GM12878 (cell line): ENCODE results near the gene TMEM131L. TPM values are rescaled to one million over a fixed set of nuclear protein-coding genes. Genes with fewer than 3 reads are reported as not detected.

Experiments
- ATAC-seq: fragments of 200-7000 bp; cut with Tn5 transposase; 3 replicates; pipeline ENCODE4 v1.9.1; 2020; ENCODE audit warnings: mild to moderate bottlenecking, moderate library complexity
- BruUV-seq: library from RNA; stranded (reverse); fragments of 400-500 nt; replicated peaks from 2 replicates; lab custom pipeline; 2021; lab: Mats Ljungman, UMichigan
- CTCF ChIA-PET: fragments of 300-600 bp; sonication (Branson Sonifier 250); formaldehyde crosslinking; extraction: SDS; loops from one replicate; lab custom pipeline; 2021; ENCODE audit warnings: inconsistent platforms; lab: Yijun Ruan, JAX
- POLR2A ChIA-PET: fragments of 350-600 bp; formaldehyde crosslinking; extraction: SDS; loops from one replicate; lab custom pipeline; 2021; ENCODE audit warnings: inconsistent platforms; lab: Charles Lee
- RAD21 ChIA-PET: fragments of 300-600 bp; sonication (Branson Sonifier 250); formaldehyde crosslinking; loops from one replicate; lab custom pipeline; 2023; ENCODE audit warnings: antibody characterized with exemption; ENCODE audit not compliant: unreplicated experiment; lab: Charles Lee
- SMC1A ChIA-PET: fragments of 300-600 bp; sonication (Branson Sonifier 250); formaldehyde crosslinking; loops from one replicate; lab custom pipeline; 2023; ENCODE audit not compliant: unreplicated experiment, uncharacterized antibody; lab: Charles Lee
- DNase-seq: peaks from one replicate; pipeline ENCODE4 v3.0.0-alpha.2; 2011; ENCODE audit warnings: low read depth, low spot score
- FAIRE-seq: peaks from 3 replicates; lab custom pipeline; 2011; peaks lifted over from hg19 to GRCh38; lab: Jason Lieb, UNC
- H2AFZ ChIP-seq: 2 replicates; pipeline ENCODE4 v1.6.0; 2011; ENCODE audit warnings: low read depth, low read length, control low read depth; ENCODE audit not compliant: control insufficient read depth
- H3K27ac ChIP-seq: 2 replicates; pipeline ENCODE4 v1.5.1; 2011; ENCODE audit warnings: control low read depth; ENCODE audit not compliant: control insufficient read depth, insufficient read depth
- H3K27me3 ChIP-seq, 2 experiments: replicated peaks in 1 of 2; 2 replicates each; pipeline versions ENCODE4 v1.6.0 to v1.6.1; 2011; ENCODE audit warnings: low read length in 1 of 2; ENCODE audit not compliant: control insufficient read depth in 2 of 2, insufficient read depth in 2 of 2
- H3K36me3 ChIP-seq, 2 experiments: 2 replicates each; pipeline ENCODE4 v1.5.1; 2011; ENCODE audit warnings: low read length in 1 of 2; ENCODE audit not compliant: control insufficient read depth in 2 of 2, insufficient read depth in 2 of 2
- H3K4me1 ChIP-seq: 2 replicates; pipeline ENCODE4 v1.6.1; 2011; ENCODE audit warnings: mild to moderate bottlenecking, low read length, moderate library complexity, mixed read lengths; ENCODE audit not compliant: control insufficient read depth, insufficient read depth
- H3K4me2 ChIP-seq: 2 replicates; pipeline ENCODE4 v1.6.0; 2011; ENCODE audit warnings: control low read depth; ENCODE audit not compliant: control insufficient read depth, insufficient read depth
- H3K4me3 ChIP-seq: fragments of 200-600 bp; sonication (generic); 2 replicates; pipeline ENCODE4 v1.5.1; 2016
- H3K79me2 ChIP-seq: 2 replicates; pipeline ENCODE4 v1.6.0; 2011; ENCODE audit warnings: low read length; ENCODE audit not compliant: control insufficient read depth, insufficient read depth
- H3K9ac ChIP-seq: 2 replicates; pipeline ENCODE4 v1.8.0; 2011; ENCODE audit warnings: low read length, control low read depth, mixed read lengths; ENCODE audit not compliant: control insufficient read depth, insufficient read depth
- H3K9me3 ChIP-seq: replicated peaks from 3 replicates; pipeline ENCODE4 v1.5.1; 2011; ENCODE audit warnings: mild to moderate bottlenecking, low read length; ENCODE audit not compliant: control insufficient read depth, insufficient read depth
- H4K20me1 ChIP-seq: 2 replicates; pipeline ENCODE4 v1.6.0; 2011; ENCODE audit not compliant: control insufficient read depth, insufficient read depth
- CEBPZ ChIP-seq: fragments of 150-350 bp; IDR thresholded peaks from 2 replicates; pipeline ENCODE4 v1.6.1; 2016; ENCODE audit warnings: low read depth, low read length
- CREM ChIP-seq: IDR thresholded peaks from 2 replicates; pipeline ENCODE4 v1.6.1; 2014; ENCODE audit warnings: antibody characterized with exemption, low read depth
- HDAC6 ChIP-seq: fragments of 200-600 bp; sonication (generic); IDR thresholded peaks from one replicate; pipeline ENCODE4 v1.8.0; 2017; ENCODE audit warnings: antibody characterized with exemption; ENCODE audit not compliant: unreplicated experiment
- IKZF1 ChIP-seq: fragments of 450-650 bp; conservative IDR thresholded peaks from 2 replicates; pipeline ENCODE4 v1.6.1; 2017; ENCODE audit warnings: antibody characterized with exemption, mild to moderate bottlenecking
- IRF4 ChIP-seq: IDR thresholded peaks from 2 replicates; pipeline ENCODE4 v1.6.1; 2011; ENCODE audit warnings: low read depth, low read length
- JUNB ChIP-seq: IDR thresholded peaks from 2 replicates; pipeline ENCODE4 v1.6.1; 2016; ENCODE audit warnings: antibody characterized with exemption, mild to moderate bottlenecking
- NBN ChIP-seq: fragments of 450-650 bp; IDR thresholded peaks from 2 replicates; pipeline ENCODE4 v1.6.1; 2016
- NR2F1 ChIP-seq: fragments of 450-650 bp; conservative IDR thresholded peaks from 2 replicates; pipeline ENCODE4 v1.6.1; 2017; ENCODE audit warnings: mild to moderate bottlenecking
- POU2F2 ChIP-seq: IDR thresholded peaks from 3 replicates; pipeline ENCODE4 v1.6.1; 2011; ENCODE audit warnings: low read depth, mild to moderate bottlenecking, low read length, borderline replicate concordance
- SMAD1 ChIP-seq: fragments of 450-650 bp; IDR thresholded peaks from 2 replicates; pipeline ENCODE4 v1.6.1; 2018; ENCODE audit warnings: mild to moderate bottlenecking, low read depth; ENCODE audit not compliant: partially characterized antibody
- SRF ChIP-seq, 2 experiments: IDR thresholded peaks; 2 replicates each; pipeline ENCODE4 v1.6.1; 2011; ENCODE audit warnings: low read depth in 2 of 2, low read length in 2 of 2, mild to moderate bottlenecking in 1 of 2, moderate library complexity in 1 of 2
- SUZ12 ChIP-seq: fragments of 200-600 bp; sonication (generic); IDR thresholded peaks from one replicate; pipeline ENCODE4 v1.6.1; 2018; ENCODE audit warnings: antibody characterized with exemption, mild to moderate bottlenecking; ENCODE audit not compliant: unreplicated experiment
- TCF3 ChIP-seq: IDR thresholded peaks from 2 replicates; pipeline ENCODE4 v1.6.1; 2012; ENCODE audit warnings: low read depth, mild to moderate bottlenecking, low read length, borderline replicate concordance; ENCODE audit not compliant: insufficient read depth
- TCF7 ChIP-seq: IDR thresholded peaks from 2 replicates; pipeline ENCODE4 v1.6.1; 2014; ENCODE audit warnings: antibody characterized with exemption, borderline replicate concordance
- ZNF384 ChIP-seq: IDR thresholded peaks from 2 replicates; pipeline ENCODE4 v1.6.1; 2012; ENCODE audit warnings: low read depth, mild to moderate bottlenecking, low read length, improper control_type of control experiment, borderline replicate concordance
- ZNF592 ChIP-seq: fragments of 450-650 bp; IDR thresholded peaks from 2 replicates; pipeline ENCODE4 v1.6.1; 2017; ENCODE audit warnings: mild to moderate bottlenecking, moderate library complexity
- WGBS: methylation state at CpG from one replicate; pipeline ENCODE4 v1.1.6; 2016; ENCODE audit warnings: low lambda C conversion rate; ENCODE audit not compliant: insufficient replicate concordance, insufficient coverage; ENCODE audit errors: missing lambda C conversion rate; 5-methylcytosine and 5-hydroxymethylcytosine counted together
- in situ Hi-C: fragments of 300-500 bp; cut with MboI; formaldehyde crosslinking; loops from 9 replicates; pipeline ENCODE4 v1.14.3; 2018; ENCODE audit warnings: mixed read lengths
- intact Hi-C: fragments of 100-400 bp; cut with micrococcal nuclease; formaldehyde crosslinking; loops from one replicate; pipeline ENCODE4 v1.14.2; 2022; ENCODE audit not compliant: unreplicated experiment
- polyA plus RNA-seq, 11 experiments: library from polyadenylated mRNA; depleted of rRNA in 4 of 11; unstranded in 6 of 11; stranded (reverse) in 5 of 11; fragments of >200 nt; fragmentation: Nextera tagmentation in 4 of 11; fragmentation: Illumina TruSeq in 1 of 11; extraction: Ambion mirVana in 4 of 11; extraction: Trizol in 1 of 11; gene quantifications; 1 replicate in 1 of 11; 2 replicates in 10 of 11; pipeline versions ENCODE4 v1.2.1 to v1.2.3, GENCODE V29; 2011 to 2016; ENCODE audit warnings: inconsistent platforms in 2 of 11, missing spikeins in 2 of 11, low read depth in 1 of 11
- total RNA-seq, 4 experiments: library from RNA; depleted of rRNA in 3 of 4; stranded (reverse); fragments of >200 nt in 3 of 4; fragmentation: Illumina TruSeq in 1 of 4; extraction: Trizol in 1 of 4; gene quantifications; 2 replicates each; pipeline versions ENCODE4 v1.2.1 to v1.2.3, GENCODE V29; 2013 to 2021

The TMEM131L gene
- total and polyA plus RNA-seq, 10 of the 15 experiments (the other 5 are each of a cell fraction or from before 2014, with no cell fraction given): 8.5 to 101 (median 74.4) TPM

- peak overlapping the region; percentile 49; the same call in 1 of the 2 replicates for H2AFZ ChIP-seq
- peaks cover 8% of the 10 kb centered on the region for H3K79me2 ChIP-seq
- no peaks in the 10 kb centered on the region for H3K36me3 ChIP-seq
- H3K4me3 ChIP-seq: peak overlapping the region; percentile 56
- ATAC-seq (peak; percentile 91), FAIRE-seq (peak; percentile 100), DNase-seq (peak; percentile 99)
- H3K9ac ChIP-seq: peak overlapping the region; percentile 55
- no peaks in the 10 kb centered on the region for H3K27me3 ChIP-seq
- WGBS: 3% methylated on average over 12 of the region's 12 CpGs
- BruUV-seq: no TSS peak
- H3K4me2 ChIP-seq: peak overlapping the region; percentile 96
- intact Hi-C loops (loop anchor here (1.0 to 2.0 kb wide), 6 partner anchors 35 to 210 kb away; no protein-coding TSS in a partner anchor), in situ Hi-C loops (no loop called here)
- no peaks in the 10 kb centered on the region for H4K20me1 ChIP-seq
- peaks cover 31% of the 10 kb centered on the region for H3K4me1 ChIP-seq
- ChIA-PET CTCF (interaction anchor here (0.6 to 5.8 kb wide), 43 partner anchors 8 to 317 kb away, joined by 3 to 55 read pairs (median 6); partner anchors contain the start of genes MND1 and TMEM131L), POLR2A (interaction anchor here (0.6 to 3.4 kb wide), 15 partner anchors 11 to 151 kb away, joined by 3 to 16 read pairs (median 4); partner anchors contain the start of gene TMEM131L), RAD21 (interaction anchor here (0.7 to 4.9 kb wide), 33 partner anchors 11 to 317 kb away, joined by 3 to 81 read pairs (median 6); partner anchors contain the start of genes MND1 and TMEM131L), SMC1A (interaction anchor here (0.6 to 3.8 kb wide), 48 partner anchors 9 to 216 kb away, joined by 3 to 48 read pairs (median 4); partner anchors contain the start of gene TMEM131L)
- H3K27ac ChIP-seq: peak overlapping the region; percentile 84
- no peaks in the 10 kb centered on the region for H3K9me3 ChIP-seq
- peak; percentile 48; the same call in 1 of the 2 replicates for TF ChIP-seq CREM
- no peak for TF ChIP-seq HDAC6
- TF ChIP-seq IRF4: peak; percentile 97
- peak; percentile 76 for TF ChIP-seq TCF7
- TF ChIP-seq NR2F1: peak; percentile 41
- peak; percentile 96 for TF ChIP-seq JUNB
- TF ChIP-seq SMAD1: peak; percentile 76
- TF ChIP-seq NBN: peak; percentile 98
- peak; percentile 77 for TF ChIP-seq ZNF592
- TF ChIP-seq SUZ12: no peak
- TF ChIP-seq TCF3: peak; percentile 44; the same call in 1 of the 2 replicates
- TF ChIP-seq CEBPZ: no peak
- 0 out of 3 replicates have a peak, but pooled peaks have one; percentile 32 for TF ChIP-seq POU2F2
- peak; percentile 96 for TF ChIP-seq IKZF1
- no peak for TF ChIP-seq SRF (IDR thresholded peaks at IDR 0.05; ENCODE audit: low read depth in 2 of 2, low read length in 2 of 2)
- TF ChIP-seq ZNF384: no peak
Measured at GRCh38 chr4:153432965-153433753, 33.0 kb upstream of the TMEM131L start.
